Neuron (in vitro differentiated cells): Measurements from ENCODE around the gene ADAMTS2.

Experiments
- H2AFZ ChIP-seq: one replicate; pipeline ENCODE4 v1.6.1; 2013; ENCODE audit warnings: low read depth, mild to moderate bottlenecking, inconsistent platforms, low read length, moderate library complexity
- H3K27me3 ChIP-seq: one replicate; pipeline ENCODE4 v1.6.1; 2013; ENCODE audit warnings: low read length; ENCODE audit not compliant: insufficient read depth
- H3K36me3 ChIP-seq: one replicate; pipeline ENCODE4 v1.6.1; 2013; ENCODE audit warnings: low read length; ENCODE audit not compliant: insufficient read depth
- H3K4me1 ChIP-seq: one replicate; pipeline ENCODE4 v1.6.1; 2013; ENCODE audit warnings: low read length; ENCODE audit not compliant: insufficient read depth
- H3K4me3 ChIP-seq: 2 replicates; pipeline ENCODE4 v1.5.1; 2013; ENCODE audit warnings: mild to moderate bottlenecking, low read length, moderate library complexity
- H3K9me3 ChIP-seq: one replicate; pipeline ENCODE4 v1.6.1; 2013; ENCODE audit warnings: low read length

Gene ADAMTS2

GRCh38 chr5:179210478-179210877 is 134.8 kb downstream of the ADAMTS2 start:
- Histone ChIP-seq H3K36me3 (no peaks in the 10 kb centered on the region), H3K27me3 (no peaks in the 10 kb centered on the region), H3K4me1 (no peaks in the 10 kb centered on the region), H3K4me3 (no peak overlapping the region), H2AFZ (no peak overlapping the region), H3K9me3 (no peaks in the 10 kb centered on the region)

GRCh38 chr5:179209359-179210150 is 135.7 kb downstream of the ADAMTS2 start:
- Histone ChIP-seq H3K36me3 (no peaks in the 10 kb centered on the region), H2AFZ (no peak overlapping the region), H3K9me3 (no peaks in the 10 kb centered on the region), H3K27me3 (no peaks in the 10 kb centered on the region), H3K4me3 (no peak overlapping the region), H3K4me1 (no peaks in the 10 kb centered on the region)

- no peaks in the 10 kb centered on the region for H3K27me3 ChIP-seq
- no peaks in the 10 kb centered on the region for H3K4me1 ChIP-seq
- no peak overlapping the region for H2AFZ ChIP-seq
- no peak overlapping the region for H3K4me3 ChIP-seq
- H3K9me3 ChIP-seq = no peaks in the 10 kb centered on the region
- H3K36me3 ChIP-seq = no peaks in the 10 kb centered on the region
These were observed 136.4 kb downstream of the ADAMTS2 start for GRCh38 chr5:179208706-179209358.

GRCh38 chr5:179207920-179208705 is 137.1 kb downstream of the ADAMTS2 start:
- Histone ChIP-seq H3K27me3 (no peaks in the 10 kb centered on the region), H3K4me3 (no peak overlapping the region), H3K4me1 (no peaks in the 10 kb centered on the region), H3K36me3 (no peaks in the 10 kb centered on the region), H2AFZ (no peak overlapping the region), H3K9me3 (no peaks in the 10 kb centered on the region)

GRCh38 chr5:179207470-179207869 is 137.8 kb downstream of the ADAMTS2 start:
- H3K36me3 ChIP-seq = no peaks in the 10 kb centered on the region

GRCh38 chr5:179206366-179206765 is 138.9 kb downstream of the ADAMTS2 start:
- no peak overlapping the region for H3K4me3 ChIP-seq
- H3K9me3 ChIP-seq = no peaks in the 10 kb centered on the region
- H2AFZ ChIP-seq = no peak overlapping the region
- H3K36me3 ChIP-seq = no peaks in the 10 kb centered on the region
- H3K27me3 ChIP-seq = no peaks in the 10 kb centered on the region
- H3K4me1 ChIP-seq = no peaks in the 10 kb centered on the region

More at GRCh38 chr5:179207470-179207869, 137.8 kb downstream of the ADAMTS2 start:
- no peaks in the 10 kb centered on the region for H3K27me3 ChIP-seq
- H3K4me1 ChIP-seq = no peaks in the 10 kb centered on the region
- H2AFZ ChIP-seq = no peak overlapping the region
- H3K4me3 ChIP-seq = no peak overlapping the region
- no peaks in the 10 kb centered on the region for H3K9me3 ChIP-seq

- no peaks in the 10 kb centered on the region for H3K27me3 ChIP-seq
- H3K36me3 ChIP-seq = no peaks in the 10 kb centered on the region
- no peak overlapping the region for H2AFZ ChIP-seq
- H3K9me3 ChIP-seq = no peaks in the 10 kb centered on the region
- H3K4me3 ChIP-seq = no peak overlapping the region
- no peaks in the 10 kb centered on the region for H3K4me1 ChIP-seq
These were observed 140.0 kb downstream of the ADAMTS2 start for GRCh38 chr5:179205277-179205676.

GRCh38 chr5:179204572-179204971 is 140.7 kb downstream of the ADAMTS2 start:
- no peak overlapping the region for H2AFZ ChIP-seq
- no peaks in the 10 kb centered on the region for H3K27me3 ChIP-seq
- no peaks in the 10 kb centered on the region for H3K9me3 ChIP-seq
- H3K4me1 ChIP-seq = no peaks in the 10 kb centered on the region
- no peak overlapping the region for H3K4me3 ChIP-seq
- H3K36me3 ChIP-seq = no peaks in the 10 kb centered on the region

- Histone ChIP-seq H3K4me3 (no peak overlapping the region), H3K4me1 (no peaks in the 10 kb centered on the region), H3K36me3 (no peaks in the 10 kb centered on the region), H2AFZ (no peak overlapping the region), H3K9me3 (no peaks in the 10 kb centered on the region), H3K27me3 (no peaks in the 10 kb centered on the region)
These were observed 142.0 kb downstream of the ADAMTS2 start for GRCh38 chr5:179203248-179203647.

- no peaks in the 10 kb centered on the region for H3K27me3 ChIP-seq
- no peaks in the 10 kb centered on the region for H3K36me3 ChIP-seq
- H2AFZ ChIP-seq = no peak overlapping the region
- no peaks in the 10 kb centered on the region for H3K4me1 ChIP-seq
- H3K9me3 ChIP-seq = no peaks in the 10 kb centered on the region
- no peak overlapping the region for H3K4me3 ChIP-seq
These were observed 143.3 kb downstream of the ADAMTS2 start for GRCh38 chr5:179201986-179202385.

GRCh38 chr5:179199246-179199645 is 146.0 kb downstream of the ADAMTS2 start:
- Histone ChIP-seq H3K4me1 (no peaks in the 10 kb centered on the region), H3K36me3 (no peaks in the 10 kb centered on the region), H3K4me3 (no peak overlapping the region), H2AFZ (no peak overlapping the region), H3K9me3 (no peaks in the 10 kb centered on the region), H3K27me3 (no peaks in the 10 kb centered on the region)

- Histone ChIP-seq H3K4me3 (no peak overlapping the region), H3K27me3 (no peaks in the 10 kb centered on the region), H3K9me3 (no peaks in the 10 kb centered on the region), H3K4me1 (no peaks in the 10 kb centered on the region), H3K36me3 (no peaks in the 10 kb centered on the region), H2AFZ (no peak overlapping the region)
These were observed 146.4 kb downstream of the ADAMTS2 start for GRCh38 chr5:179198825-179199224.

GRCh38 chr5:179196405-179197079 is 148.7 kb downstream of the ADAMTS2 start:
- H3K36me3 ChIP-seq = no peaks in the 10 kb centered on the region
- peaks cover 3% of the 10 kb centered on the region for H3K27me3 ChIP-seq
- H3K4me1 ChIP-seq = no peaks in the 10 kb centered on the region
- H3K9me3 ChIP-seq = no peaks in the 10 kb centered on the region
- H3K4me3 ChIP-seq = no peak overlapping the region
- H2AFZ ChIP-seq = no peak overlapping the region
